ENCODE measurements around the gene CCDC175. TPM values are rescaled to one million over a fixed set of nuclear protein-coding genes. Genes with fewer than 3 reads are reported as not detected.

Gene CCDC175
- polyA plus RNA-seq, 6 donors from 2014 or later = not detected

- H3K9me3 Mint-ChIP-seq = no peaks in the 10 kb centered on the region
- peak; percentile 45 to 50 for ATAC-seq (ENCODE audit: low read depth in 2 of 2)
- DNase-seq = no peak
Observed at GRCh38 chr14:59484639-59485175, 91.9 kb downstream of the CCDC175 start.

GRCh38 chr14:59483819-59484638 is 92.6 kb downstream of the CCDC175 start, which contains the start of the genes JKAMP and L3HYPDH:
Gene JKAMP, plus strand, starts transcription at chr14:59484517. Its CDS starts 73 bp downstream, at chr14:59484590.
Gene L3HYPDH, minus strand, starts transcription at chr14:59484408. Its CDS starts 92 bp downstream, at chr14:59484316.
- Mint-ChIP-seq H3K9me3 (no peaks in the 10 kb centered on the region), H3K36me3 (peaks cover 10 to 11% of the 10 kb centered on the region in 2 donors), H3K4me1 (peaks cover 42 to 61% (median 60%) of the 10 kb centered on the region in 3 donors), H3K27me3 (no peaks in the 10 kb centered on the region), H3K4me3 (peak within 1 kb of the TSS; percentile 88 to 98 (median 96)), H3K27ac (peak within 1 kb of the TSS; percentile 81 to 96 (median 91))
- ATAC-seq (ENCODE audit: low read depth in 2 of 2) = peak; percentile 90 to 91
- DNase-seq = peak; percentile 96

More at GRCh38 chr14:59484639-59485175, 91.9 kb downstream of the CCDC175 start:
- Mint-ChIP-seq H3K4me3 (peak overlapping the region; percentile 88 to 98 (median 96)), H3K36me3 (peaks cover 17 to 18% of the 10 kb centered on the region in 2 donors), H3K27me3 (no peaks in the 10 kb centered on the region), H3K4me1 (peaks cover 48 to 67% (median 61%) of the 10 kb centered on the region in 3 donors), H3K27ac (peak overlapping the region; percentile 81 to 96 (median 91))

- Mint-ChIP-seq H3K4me1 (peaks cover 39 to 56% (median 54%) of the 10 kb centered on the region in 3 donors), H3K4me3 (peak overlapping the region; percentile 88 to 98 (median 96)), H3K27me3 (no peaks in the 10 kb centered on the region), H3K36me3 (peaks cover 4 to 9% of the 10 kb centered on the region in 2 donors), H3K9me3 (no peaks in the 10 kb centered on the region), H3K27ac (peak overlapping the region in 5 of 6 donors; percentile 50 to 88 (median 81))
- DNase-seq (peak; percentile 5), ATAC-seq (ENCODE audit: low read depth in 2 of 2) (no peak)
Observed at GRCh38 chr14:59483363-59483762, 93.2 kb downstream of the CCDC175 start.

- Mint-ChIP-seq H3K27me3 (no peaks in the 10 kb centered on the region), H3K27ac (peak overlapping the region in 5 of 6 donors; percentile 36 to 88 (median 80)), H3K4me3 (peak overlapping the region; percentile 88 to 98 (median 96)), H3K4me1 (peaks cover 36 to 55% (median 50%) of the 10 kb centered on the region in 3 donors), H3K36me3 (peaks cover 0 to 6% of the 10 kb centered on the region in 2 donors), H3K9me3 (no peaks in the 10 kb centered on the region)
- DNase-seq (no peak), ATAC-seq (ENCODE audit: low read depth in 2 of 2) (no peak)
Observed at GRCh38 chr14:59482541-59483331, 93.9 kb downstream of the CCDC175 start.

GRCh38 chr14:59481871-59482540 is 94.6 kb downstream of the CCDC175 start:
- no peak for DNase-seq
- H3K4me3 Mint-ChIP-seq = peak overlapping the region in 7 of 8 donors; percentile 6 to 97 (median 95)
- peaks cover 36 to 54% (median 50%) of the 10 kb centered on the region in 3 donors for H3K4me1 Mint-ChIP-seq
- no peaks in the 10 kb centered on the region for H3K27me3 Mint-ChIP-seq
- H3K27ac Mint-ChIP-seq = no peak overlapping the region
- no peak for ATAC-seq (ENCODE audit: low read depth in 2 of 2)
- no peaks in the 10 kb centered on the region for H3K9me3 Mint-ChIP-seq
- H3K36me3 Mint-ChIP-seq = peaks cover 0 to 9% of the 10 kb centered on the region in 2 donors

- Mint-ChIP-seq H3K4me3 (peak overlapping the region in 4 of 8 donors; percentile 9 to 95 (median 24)), H3K36me3 (peaks cover 0 to 13% of the 10 kb centered on the region in 2 donors), H3K27ac (peak overlapping the region in 1 of 6 donors; percentile 23), H3K4me1 (peaks cover 36 to 53% (median 51%) of the 10 kb centered on the region in 3 donors), H3K27me3 (no peaks in the 10 kb centered on the region), H3K9me3 (no peaks in the 10 kb centered on the region)
- ATAC-seq (ENCODE audit: low read depth in 2 of 2) = no peak
- no peak for DNase-seq
Observed at GRCh38 chr14:59481407-59481806, 95.2 kb downstream of the CCDC175 start.

GRCh38 chr14:59480166-59480565 is 96.4 kb downstream of the CCDC175 start:
- Mint-ChIP-seq H3K4me3 (peak overlapping the region in 4 of 8 donors; percentile 1 to 55 (median 49)), H3K27me3 (no peaks in the 10 kb centered on the region), H3K9me3 (no peaks in the 10 kb centered on the region), H3K36me3 (peaks cover 0 to 13% of the 10 kb centered on the region in 2 donors), H3K4me1 (peaks cover 32 to 46% (median 39%) of the 10 kb centered on the region in 3 donors), H3K27ac (peak overlapping the region in 4 of 6 donors; percentile 28 to 86 (median 47))
- DNase-seq (no peak), ATAC-seq (ENCODE audit: low read depth in 2 of 2) (no peak)

- H3K4me1 Mint-ChIP-seq = peaks cover 31 to 44% (median 35%) of the 10 kb centered on the region in 3 donors
- DNase-seq (no peak), ATAC-seq (ENCODE audit: low read depth in 2 of 2) (no peak)
- H3K36me3 Mint-ChIP-seq = peaks cover 4 to 13% of the 10 kb centered on the region in 2 donors
- H3K9me3 Mint-ChIP-seq = no peaks in the 10 kb centered on the region
- no peaks in the 10 kb centered on the region for H3K27me3 Mint-ChIP-seq
- no peak overlapping the region for H3K27ac Mint-ChIP-seq
- no peak overlapping the region for H3K4me3 Mint-ChIP-seq
Observed at GRCh38 chr14:59478540-59478939, 98.1 kb downstream of the CCDC175 start.

GRCh38 chr14:59475709-59476108 is 100.9 kb downstream of the CCDC175 start:
- H3K27ac Mint-ChIP-seq = no peak overlapping the region
- no peaks in the 10 kb centered on the region for H3K9me3 Mint-ChIP-seq
- ATAC-seq (ENCODE audit: low read depth in 2 of 2) (no peak), DNase-seq (no peak)
- H3K36me3 Mint-ChIP-seq = peaks cover 13% of the 10 kb centered on the region in 2 donors
- peaks cover 7 to 18% (median 14%) of the 10 kb centered on the region in 3 donors for H3K4me1 Mint-ChIP-seq
- H3K27me3 Mint-ChIP-seq = no peaks in the 10 kb centered on the region
- no peak overlapping the region for H3K4me3 Mint-ChIP-seq

GRCh38 chr14:59474172-59474571 is 102.4 kb downstream of the CCDC175 start:
- Mint-ChIP-seq H3K9me3 (no peaks in the 10 kb centered on the region), H3K4me1 (peaks cover 0 to 9% (median 6%) of the 10 kb centered on the region in 3 donors), H3K4me3 (no peak overlapping the region), H3K36me3 (peaks cover 13% of the 10 kb centered on the region in 2 donors), H3K27me3 (no peaks in the 10 kb centered on the region), H3K27ac (peak overlapping the region in 1 of 6 donors; percentile 37)
- DNase-seq (no peak), ATAC-seq (ENCODE audit: low read depth in 2 of 2) (no peak)

- Mint-ChIP-seq H3K4me1 (peaks cover 7 to 16% (median 12%) of the 10 kb centered on the region in 3 donors), H3K4me3 (peak within 1 kb of the TSS; percentile 82 to 95 (median 89)), H3K36me3 (peaks cover 0 to 4% of the 10 kb centered on the region in 2 donors), H3K27ac (peak within 1 kb of the TSS; percentile 65 to 95 (median 92)), H3K9me3 (no peaks in the 10 kb centered on the region), H3K27me3 (peaks cover 6 to 11% (median 9%) of the 10 kb centered on the region in 3 donors)
- DNase-seq = peak; percentile 65
- ATAC-seq (ENCODE audit: low read depth in 2 of 2) = peak; percentile 66 to 68
Observed at GRCh38 chr14:59465316-59466135, 111.1 kb downstream of the CCDC175 start, which contains the start of gene GPR135. Gene GPR135, minus strand, starts transcription at chr14:59465380. Its CDS starts 154 bp downstream, at chr14:59465226.

Data from naive B cell (primary cell).